ENCODE data around the gene GTF2A1.
"Not testable (repeated sequence)": the region's sequence is repeated elsewhere in the genome, so short reads cannot be mapped to it uniquely, and the experiment has no call there.

Gene GTF2A1

DNA sequence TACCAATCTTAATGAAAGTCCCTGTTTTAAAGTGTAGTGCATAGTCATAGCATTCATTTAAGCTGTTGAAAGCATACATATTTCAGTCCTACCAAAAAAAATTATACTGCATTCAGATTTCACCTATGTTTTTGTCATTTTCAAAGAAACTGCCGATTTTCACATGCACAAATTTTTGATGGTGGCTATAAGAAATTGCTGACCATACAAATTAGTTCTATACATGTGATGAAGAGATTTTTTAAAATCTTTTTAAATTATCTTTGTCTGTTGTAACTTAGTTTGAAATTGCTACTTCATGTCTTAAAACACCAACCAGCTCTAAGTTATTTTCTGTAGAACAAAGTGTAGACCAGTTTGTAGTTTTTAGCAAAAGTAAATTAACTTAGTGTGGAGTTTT lies 3.5 kb upstream of the GTF2A1 start:
- no peak for DNase-seq

DNA sequence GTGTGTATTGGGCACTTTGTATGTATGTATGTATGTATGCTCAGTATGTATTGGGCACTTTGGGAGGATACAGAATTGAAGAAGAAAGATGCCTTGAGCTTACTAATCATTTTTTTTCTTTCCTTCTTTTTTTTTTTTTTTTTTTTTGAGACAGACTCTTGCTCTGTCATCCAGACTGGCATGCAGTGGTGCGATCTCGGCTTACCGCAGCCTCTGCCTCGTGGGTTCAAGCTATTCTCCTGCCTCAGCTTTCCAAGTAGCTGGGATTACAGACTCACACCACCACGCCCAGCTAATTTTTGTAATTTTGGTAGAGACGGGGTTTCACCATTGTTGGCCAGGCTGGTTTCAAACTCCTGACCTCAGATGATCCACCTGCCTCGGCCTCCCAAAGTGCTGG lies 3.0 kb upstream of the GTF2A1 start:
- DNase-seq, result not testable (repeated sequence)

DNA sequence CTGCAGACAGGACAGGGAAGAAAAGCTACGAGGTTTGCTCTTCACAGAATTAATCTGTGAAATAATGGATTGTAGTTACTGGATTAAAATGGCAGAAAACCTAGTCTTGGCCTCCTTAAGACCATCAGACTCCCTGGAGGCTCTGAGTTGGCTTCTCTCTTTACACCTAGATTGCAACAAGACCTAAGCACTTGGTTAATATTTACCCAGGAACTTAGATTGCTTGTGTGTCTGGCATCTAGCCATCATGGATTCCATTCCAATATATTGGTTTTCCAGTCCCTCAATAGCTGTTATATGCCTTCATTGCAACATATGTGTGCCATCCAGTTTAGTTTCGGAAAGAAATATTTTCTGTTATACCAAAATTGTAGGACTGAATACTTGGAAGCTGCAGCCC lies 1.9 kb upstream of the GTF2A1 start:
- DNase-seq, result no peak

DNA sequence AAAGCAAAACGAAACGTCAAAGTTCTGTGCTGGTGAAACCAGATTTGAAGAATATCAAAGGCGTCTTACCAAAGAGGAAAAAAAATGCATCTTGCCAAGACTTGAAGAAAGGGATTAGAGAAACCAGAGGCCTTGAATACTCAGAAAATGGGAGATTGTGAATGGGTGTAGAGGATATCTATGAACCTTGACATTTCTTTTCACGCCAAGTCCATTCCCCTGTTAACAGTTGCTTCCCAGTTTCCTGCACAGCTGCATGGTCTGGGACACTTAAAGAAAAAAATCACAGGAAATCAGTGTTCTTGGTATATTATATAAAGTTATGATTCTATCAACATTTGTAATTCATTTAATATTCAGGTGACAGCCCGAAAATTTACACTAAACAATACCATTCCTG lies 1.4 kb upstream of the GTF2A1 start:
- no peak for DNase-seq

DNA sequence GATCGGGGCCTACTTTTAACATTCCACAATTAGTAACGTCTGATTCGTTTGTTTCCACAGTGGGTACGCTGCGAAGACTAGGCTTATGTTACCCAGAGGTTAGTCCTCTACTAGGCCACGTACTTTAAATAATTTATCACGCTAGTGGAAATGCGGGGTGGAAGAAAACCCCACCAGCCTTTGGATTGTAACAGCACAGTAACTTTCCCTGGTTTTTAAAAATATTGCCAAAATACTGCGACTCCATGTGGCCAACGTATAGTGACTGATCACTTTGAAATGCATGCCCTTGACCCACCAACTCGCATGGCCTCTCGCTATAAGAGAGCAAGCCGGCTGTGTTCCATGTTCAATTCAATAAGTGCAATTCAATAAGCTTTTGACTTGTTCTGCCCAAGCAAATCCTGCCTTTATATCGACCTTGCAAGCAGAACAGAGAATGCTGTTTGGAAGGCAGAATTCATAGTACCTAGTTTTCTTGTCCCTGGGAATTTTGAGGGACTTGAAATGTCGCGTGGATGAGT lies 882 bp upstream of the GTF2A1 start:
- DNase-seq, result no peak

DNA sequence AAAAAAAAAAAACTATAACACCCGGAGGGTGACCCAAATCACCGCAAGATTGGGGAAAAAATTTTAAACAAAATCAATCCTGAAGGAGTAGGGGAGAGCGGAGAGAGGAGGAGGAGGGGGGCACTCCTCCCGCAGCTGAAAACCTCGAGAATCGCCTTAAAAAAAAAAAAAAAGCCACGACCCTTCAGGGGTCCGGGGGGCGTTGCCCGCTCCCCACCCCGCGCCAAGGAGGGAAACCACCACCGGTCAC lies 254 bp downstream of the GTF2A1 start:
- DNase-seq, result no peak

DNA sequence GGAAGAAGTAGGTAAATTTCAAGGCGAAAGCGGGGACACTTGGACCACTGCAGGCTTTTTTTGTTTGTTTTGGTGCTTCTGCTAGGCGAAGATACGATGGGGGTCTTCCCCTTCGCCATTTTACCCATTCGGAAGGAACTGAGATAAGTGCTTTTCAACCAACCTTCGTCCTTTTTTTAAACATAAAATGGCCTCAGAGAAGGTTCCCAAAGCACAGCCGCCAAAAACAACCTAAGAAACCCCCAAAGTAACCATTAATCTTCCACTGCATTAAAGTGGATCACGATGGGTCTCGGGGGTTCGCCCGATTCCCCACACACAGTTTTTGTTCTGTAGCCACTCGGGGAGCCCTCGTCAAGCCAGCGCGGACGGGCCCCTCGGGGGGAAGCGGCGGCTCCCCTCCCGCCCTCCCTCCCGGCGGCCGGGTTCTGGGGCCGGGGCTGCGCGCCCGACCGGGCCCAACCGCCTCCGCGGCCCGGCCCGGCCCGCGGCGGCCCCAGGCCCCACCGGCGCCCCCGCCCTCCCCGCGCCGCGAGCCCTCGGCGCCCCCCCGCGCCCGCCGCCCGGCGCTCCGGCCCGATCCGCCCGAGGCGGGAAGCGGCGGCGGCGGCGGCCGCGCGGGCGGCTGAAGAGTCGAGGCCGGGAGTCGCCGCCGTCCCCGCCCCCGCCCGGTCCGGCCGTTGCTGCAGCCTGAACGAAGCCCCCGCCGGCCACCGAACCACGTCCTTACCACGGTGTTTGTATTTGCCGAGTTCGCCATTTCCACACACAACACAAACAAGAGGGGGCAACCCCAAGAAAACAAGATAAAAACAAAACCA lies 790 bp downstream of the GTF2A1 start:
- DNase-seq, result peak; percentile 47

DNA sequence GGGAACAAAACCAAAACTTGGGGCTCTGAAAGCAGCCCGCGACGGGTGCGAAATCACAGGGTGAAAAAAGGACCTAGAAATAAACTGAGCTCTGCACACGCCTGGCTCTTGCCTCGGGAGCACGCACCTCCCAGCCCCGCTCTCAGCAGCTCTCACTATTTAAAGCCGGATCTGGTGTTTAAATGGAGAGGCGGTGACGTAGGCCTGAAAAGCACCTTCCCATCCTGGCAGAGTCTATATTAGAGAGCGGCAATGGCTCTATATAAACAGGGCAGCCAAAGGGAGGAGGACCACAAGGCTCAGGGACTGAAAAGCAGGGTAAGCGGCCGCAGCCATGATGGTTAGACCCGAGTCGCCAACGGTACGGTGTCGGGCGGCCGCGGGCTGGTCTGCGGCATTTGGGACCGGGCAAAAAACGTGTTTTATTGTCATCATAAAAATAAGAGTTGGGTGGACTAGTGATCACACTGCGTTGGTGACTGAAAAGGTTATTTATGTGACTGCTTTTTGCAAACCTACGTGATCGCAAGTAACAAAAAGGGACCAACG lies 1.5 kb downstream of the GTF2A1 start:
- DNase-seq, result peak; percentile 79

DNA sequence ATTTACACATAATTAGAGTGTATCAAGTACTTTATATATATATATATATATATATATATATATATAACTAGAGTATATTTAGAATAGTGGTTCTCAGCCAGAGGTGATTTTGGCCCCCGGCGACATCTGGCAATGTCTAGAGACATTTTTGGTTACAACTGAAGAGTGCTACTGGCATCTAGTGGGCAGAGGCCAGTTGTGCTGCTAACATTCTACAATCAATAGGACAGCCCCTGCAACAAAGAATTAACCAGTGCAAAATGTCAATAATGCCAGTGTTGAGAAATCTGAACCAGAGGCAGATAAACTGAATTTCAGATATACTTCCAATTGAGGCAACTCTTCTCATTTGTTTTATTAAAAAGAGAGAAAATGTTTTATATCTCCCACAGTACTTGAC lies 8.9 kb downstream of the GTF2A1 start:
- DNase-seq, result peak; percentile 20

DNA sequence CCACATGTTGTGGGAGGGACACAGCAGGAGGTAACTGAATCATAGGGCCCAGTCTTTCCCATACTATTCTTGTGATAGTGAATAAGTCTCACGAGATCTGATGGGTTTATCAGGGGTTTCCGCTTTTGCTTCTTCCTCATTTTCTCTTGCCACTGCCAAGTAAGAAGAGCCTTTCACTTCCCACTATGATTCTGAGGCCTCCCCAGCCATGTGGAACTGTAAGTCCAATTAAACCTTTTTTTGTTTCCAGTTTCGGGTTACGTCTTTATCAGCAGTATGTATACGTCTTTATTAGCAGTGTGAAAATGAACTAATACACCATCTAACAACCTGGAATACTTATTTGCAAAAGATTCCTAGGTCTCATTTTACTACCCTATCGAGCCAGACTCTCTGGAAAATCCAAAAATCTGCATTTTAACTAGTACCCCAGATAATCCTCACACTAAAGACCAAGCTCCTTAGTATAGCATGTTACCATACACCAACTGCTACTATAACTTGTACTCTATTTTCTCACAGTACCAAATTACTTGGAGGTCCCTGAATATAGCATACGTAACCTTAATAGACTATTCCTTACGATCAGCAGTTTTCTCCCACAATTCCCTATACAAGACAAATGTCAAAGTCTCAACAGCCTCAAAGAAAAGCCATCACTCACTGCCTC lies 11.5 kb downstream of the GTF2A1 start:
- no peak for DNase-seq

DNA sequence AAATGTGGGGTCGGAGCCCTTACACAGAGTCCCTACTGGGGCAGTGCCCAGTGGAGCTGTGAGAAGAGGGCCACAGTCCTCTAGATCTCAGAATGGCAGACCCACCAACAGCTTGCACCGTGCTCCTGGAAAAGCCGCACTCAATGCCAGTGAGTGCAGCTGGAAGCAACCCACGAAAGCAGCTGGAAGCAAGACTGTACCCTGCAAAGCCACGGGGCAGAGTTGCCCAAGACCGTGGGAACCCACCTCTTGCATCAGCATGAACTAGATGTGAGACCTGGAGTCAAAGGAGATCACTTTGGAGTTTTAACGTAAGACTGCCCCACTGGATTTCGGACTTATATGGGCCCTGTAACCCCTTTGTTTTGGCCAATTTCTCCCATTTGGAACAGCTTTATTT lies 12.3 kb downstream of the GTF2A1 start:
- no peak for DNase-seq

DNA sequence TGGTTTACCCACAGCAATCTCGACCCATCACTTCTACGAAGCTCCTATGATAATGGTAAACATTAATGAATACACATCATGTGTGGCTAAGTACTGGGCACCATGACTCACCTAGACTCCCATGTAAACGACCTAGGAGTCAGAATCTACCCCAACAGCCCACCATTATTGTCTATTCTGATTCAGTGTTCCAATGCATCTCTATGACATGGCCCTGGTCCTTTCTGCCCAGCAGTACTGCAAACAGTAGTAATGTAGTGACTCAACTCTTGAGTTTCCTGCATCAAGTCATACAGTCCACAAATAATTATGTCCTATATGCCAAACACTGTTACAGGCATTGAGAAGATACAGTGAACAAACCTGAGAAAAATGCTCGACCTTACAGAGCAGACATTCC lies 14.6 kb downstream of the GTF2A1 start:
- DNase-seq, result no peak

DNA sequence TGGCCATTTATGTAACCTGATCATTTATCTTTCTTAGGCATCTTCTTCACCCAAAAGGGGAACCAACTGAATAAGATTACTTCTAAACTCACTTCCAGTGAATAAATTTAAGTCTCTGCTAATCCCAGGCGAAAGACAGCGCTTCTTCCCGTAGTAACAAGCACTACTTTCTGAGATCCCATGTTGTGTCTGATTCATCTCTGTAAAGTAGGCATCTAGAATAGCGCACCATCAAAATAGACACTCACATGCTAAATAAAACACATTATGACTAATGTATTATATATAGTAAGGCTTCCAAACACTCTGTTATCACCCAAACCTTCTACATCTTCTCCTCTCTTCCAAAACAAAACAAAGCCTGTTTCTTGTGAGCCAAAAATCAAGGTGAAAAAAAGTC lies 15.1 kb downstream of the GTF2A1 start:
- no peak for DNase-seq

DNA sequence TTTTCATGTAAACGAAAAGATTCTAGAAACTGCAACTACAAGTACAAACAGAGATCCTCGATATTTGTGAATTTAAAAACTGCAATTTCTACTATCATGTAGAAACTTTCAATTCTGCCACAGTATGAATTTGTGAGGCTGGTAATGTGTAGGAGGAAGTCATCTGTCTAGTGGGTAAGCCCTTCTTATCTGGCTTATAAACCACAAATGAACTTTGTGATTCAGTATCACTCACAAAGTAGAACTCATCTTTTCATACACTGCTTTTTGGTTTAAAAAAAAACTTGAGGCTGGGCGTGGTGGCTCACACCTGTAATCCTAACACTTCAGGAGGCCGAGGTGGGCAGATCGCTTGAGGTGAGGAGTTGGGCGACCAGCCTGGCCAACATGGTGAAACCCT lies 20.7 kb downstream of the GTF2A1 start:
- DNase-seq, result no peak

DNA sequence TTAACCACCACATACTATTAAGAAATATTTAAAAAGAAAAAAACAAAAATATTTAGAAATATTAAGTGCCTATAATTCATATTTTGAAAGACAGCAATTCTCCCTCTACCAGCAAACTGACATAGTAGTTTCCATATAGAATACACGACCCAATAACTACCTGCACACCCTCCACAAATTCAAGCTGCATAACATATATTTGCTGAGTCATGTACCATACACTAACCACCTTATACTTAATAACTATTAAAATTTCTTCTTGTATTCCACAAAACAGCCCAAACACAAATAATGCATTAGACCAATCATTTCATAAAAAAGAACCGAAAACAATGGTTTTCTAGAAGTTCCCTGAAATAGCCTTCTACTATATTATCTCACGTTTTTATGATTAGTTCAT lies 21.7 kb downstream of the GTF2A1 start:
- no peak for DNase-seq

DNA sequence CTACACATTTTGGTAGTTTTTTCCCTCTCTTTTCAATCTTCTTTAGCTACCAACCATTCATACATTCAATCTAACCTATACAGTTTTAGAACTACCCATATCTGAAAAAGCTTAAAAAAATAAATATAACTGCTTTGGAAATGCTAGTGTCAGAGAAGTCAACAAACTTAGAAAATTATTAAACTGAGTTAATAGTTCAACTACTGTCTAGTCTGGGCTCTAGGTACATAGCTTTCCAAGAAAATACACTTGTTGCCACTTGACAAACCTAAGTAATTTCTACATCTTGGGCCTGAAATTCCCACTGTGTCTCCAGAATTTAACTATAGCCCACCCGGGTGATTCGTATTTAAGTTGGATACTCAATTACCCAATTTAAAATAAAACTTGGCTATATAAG lies 22.1 kb downstream of the GTF2A1 start:
- DNase-seq, result no peak

DNA sequence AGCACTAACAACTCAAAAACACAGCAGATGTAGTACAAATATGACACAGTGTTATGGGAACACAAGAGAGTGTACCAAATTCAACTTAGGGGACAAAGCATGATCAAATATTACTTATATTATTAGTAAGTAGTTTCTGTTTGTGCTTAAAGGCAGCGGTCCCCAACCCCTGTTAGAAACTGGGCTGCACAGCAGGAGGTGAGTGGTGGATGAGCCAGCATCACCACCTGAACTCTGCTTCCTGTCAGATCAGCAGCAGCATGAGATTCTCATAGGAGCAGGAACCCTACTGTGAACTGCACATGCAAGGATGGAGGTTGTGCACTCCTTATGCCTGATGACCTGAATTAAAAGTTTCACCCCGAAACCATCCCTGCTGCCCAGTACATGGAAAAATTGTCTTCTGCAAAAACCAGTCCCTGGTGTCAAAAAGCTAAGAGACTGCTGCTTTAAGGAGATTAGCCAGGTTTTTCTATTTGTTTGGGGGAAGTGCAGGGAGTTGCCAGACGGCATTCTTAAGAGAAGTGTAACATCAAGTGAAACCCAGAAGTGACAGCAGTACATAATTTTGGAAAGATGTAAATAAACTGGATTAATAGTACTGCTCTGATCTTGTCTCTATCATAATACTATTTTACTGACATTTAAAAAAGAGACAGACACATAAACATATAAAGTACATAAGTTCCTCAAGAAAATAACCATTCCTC lies 26.7 kb downstream of the GTF2A1 start:
- DNase-seq, result no peak

DNA sequence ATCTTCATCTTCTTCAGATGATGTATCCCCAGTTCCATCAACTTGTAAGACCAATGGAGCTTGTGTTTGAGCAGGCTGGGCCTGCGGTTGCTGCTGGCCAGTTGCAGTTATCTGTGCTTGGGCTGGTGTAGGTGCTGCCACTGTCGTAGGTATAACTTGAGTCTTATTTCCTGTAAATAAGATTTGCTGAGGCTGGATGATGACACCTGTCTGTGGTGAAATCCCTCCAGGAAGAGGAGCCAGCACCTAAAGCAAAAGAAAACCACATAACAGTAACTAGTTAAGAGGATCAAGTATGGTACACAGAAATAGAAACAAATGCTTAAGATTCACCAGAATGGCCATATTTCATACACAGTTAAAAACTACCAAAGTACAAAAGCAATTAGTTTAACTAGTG lies 28.2 kb downstream of the GTF2A1 start:
- DNase-seq, result no peak

DNA sequence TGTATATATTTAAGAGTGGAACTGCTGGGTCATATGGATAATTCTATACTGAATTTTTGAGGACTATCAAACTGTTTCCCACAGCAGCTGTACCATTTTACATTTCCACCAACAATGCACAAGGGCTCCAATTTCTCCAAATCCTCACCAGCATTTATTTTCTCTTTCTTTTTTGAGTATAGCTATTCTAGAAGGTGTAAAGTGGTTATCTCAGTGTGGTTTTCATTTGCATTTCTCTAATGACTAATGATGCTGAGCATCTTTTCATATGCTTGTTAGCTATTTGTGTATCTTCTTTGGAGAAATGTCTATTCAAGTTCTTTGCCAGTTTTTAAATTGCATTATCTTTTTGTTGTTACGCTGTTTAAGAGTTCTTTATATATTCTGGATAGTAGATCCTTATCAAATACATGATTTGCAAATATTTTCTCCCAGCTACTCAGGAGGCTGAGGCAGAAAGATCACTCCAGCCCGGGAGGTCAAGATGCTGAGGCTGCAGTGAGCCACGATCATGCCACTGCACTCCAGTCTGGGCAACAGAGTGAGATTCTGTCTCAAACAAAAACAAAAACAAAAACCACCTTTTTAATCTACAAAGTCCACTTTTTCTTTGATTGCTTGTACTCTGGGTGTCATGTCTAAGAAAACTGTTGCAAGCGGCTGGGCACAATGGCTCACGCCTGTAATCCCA lies 32.8 kb downstream of the GTF2A1 start:
- no peak for DNase-seq

DNA sequence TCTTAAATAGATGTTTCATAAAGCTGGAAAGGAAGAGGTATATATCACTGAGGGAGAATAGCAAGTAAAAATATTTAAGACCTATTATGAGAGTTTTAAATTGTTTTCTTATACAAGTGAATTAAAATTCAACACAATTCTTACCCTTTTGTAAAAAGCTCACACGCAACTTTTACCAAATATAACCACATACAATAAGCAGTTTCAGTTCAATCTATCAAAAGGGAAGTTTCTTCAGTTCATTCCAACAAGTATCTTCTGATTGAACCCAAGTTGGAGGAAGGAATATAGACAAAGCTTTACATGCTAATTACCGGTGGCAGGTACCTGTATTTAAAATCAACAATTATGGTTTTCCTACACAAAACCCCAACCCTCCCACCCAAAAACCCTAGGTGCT lies 41.1 kb downstream of the GTF2A1 start:
- DNase-seq, result no peak

DNA sequence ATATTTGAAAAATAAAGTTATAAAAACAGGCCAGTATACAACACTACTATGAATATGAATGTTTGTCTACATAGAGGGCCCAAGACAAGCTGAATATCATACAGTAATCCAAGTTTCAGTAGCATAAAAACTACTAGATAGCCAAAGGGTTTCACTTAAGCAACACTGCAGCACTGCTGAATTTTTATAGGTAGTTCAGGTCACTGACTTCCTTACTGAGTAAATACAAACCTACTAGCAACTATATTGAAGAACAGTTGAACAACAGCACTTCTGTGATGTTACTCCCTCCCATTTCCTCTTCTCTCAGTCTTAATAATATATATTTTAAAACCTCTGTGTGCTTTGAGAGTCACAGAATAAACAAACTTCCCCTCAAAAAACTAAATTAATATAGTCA lies 42.7 kb downstream of the GTF2A1 start:
- no peak for DNase-seq

DNA sequence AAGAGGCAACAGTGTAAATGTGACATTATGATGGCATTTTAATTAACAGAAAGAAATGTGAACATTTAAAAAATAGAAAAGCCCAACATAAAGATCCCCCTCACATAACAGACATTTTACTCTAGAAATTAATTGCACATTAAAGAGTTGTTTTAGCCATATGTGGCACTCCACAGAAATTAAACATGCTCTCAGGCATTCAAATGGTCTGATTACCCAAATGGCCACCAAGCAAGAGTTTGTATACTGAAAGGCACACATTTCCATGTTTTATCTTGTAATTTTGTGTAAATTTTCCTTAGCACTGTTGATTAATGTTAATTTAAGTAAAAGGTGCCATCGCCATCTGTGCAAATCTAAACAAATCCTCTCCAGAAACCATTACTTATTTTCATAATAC lies 43.5 kb downstream of the GTF2A1 start:
- no peak for DNase-seq

DNA sequence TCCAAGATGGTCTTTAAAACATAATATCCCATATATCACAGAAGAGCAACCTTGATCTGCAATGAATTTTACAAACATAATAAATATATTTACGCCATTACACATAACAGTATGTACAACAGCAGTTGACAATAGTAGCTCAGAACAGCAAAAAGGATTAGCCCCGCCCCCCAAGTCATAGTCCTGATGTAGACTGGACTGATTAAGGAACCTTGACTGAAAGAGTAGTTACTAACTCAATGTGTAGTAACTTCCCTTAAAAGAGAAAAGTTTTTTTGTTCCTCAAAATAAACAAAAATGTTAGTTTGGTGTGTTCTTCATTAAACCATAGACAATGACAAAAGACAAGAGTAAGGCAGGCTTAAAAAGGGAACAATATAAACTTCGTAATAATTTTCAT lies 44.5 kb downstream of the GTF2A1 start:
- DNase-seq, result no peak
